Neural progenitor cell (in vitro differentiated cells): ENCODE data around the gene KCNK5.

ENCODE experiments used
- CTCF ChIP-seq: fragments of 200-600 bp; sonication (generic); IDR thresholded peaks from 2 replicates; pipeline ENCODE4 v1.5.1; 2017; ENCODE audit warnings: antibody characterized with exemption, mild to moderate bottlenecking
- EZH2 ChIP-seq: fragments of 200-600 bp; sonication (generic); IDR thresholded peaks from 2 replicates; pipeline ENCODE4 v1.6.1; 2017; ENCODE audit warnings: antibody characterized with exemption, mild to moderate bottlenecking, moderate library complexity

GRCh38 chr6:39268171-39268570, 38.9 kb upstream of the KCNK5 start:
- TF ChIP-seq EZH2 (no peak), CTCF (no peak)
